ENCODE results near the gene RIMS3. TPM values are rescaled to one million over a fixed set of nuclear protein-coding genes. Genes with fewer than 3 reads are reported as not detected.
"Not testable (repeated sequence)": the region's sequence is repeated elsewhere in the genome, so short reads cannot be mapped to it uniquely, and the experiment has no call there.

The RIMS3 gene
- total and polyA plus RNA-seq, 4 donors, result 4.9 to 18.3 (median 11.5) TPM

DNA sequence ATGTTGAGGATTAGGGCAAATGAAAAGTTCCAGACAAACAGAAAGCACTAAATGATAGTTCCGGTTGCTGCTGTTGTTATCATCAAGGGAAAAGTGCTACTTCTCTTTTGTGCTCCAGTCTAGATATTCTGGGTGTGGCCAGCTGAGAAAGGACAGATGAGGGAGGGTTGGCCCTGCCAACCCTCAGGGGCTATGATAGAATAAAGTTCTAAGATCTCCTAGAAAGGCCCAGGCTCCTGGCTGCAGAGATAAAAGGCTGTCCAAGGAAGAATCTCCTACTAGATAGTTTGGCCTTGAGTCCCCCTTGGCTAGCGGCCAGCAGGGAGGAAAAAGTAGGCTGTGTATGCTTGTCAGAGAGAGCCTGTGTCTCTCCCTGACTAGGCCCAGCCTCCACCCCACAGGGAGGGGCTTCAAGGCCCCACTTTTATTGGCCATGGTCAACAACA is 31.5 kb downstream of the RIMS3 start:
- no peak for DNase-seq
- intact Hi-C loops (cut with DNase I), result no loop called here
- Histone ChIP-seq H3K36me3 (ENCODE audit: control insufficient read depth in 1 of 2, insufficient read depth in 2 of 2, low read length in 1 of 2) (no peaks in the 10 kb centered on the region), H3K27ac (ENCODE audit: low read depth in 1 of 2, low read length in 2 of 2) (no peak overlapping the region), H3K27me3 (ENCODE audit: control insufficient read depth in 1 of 2, insufficient read depth in 2 of 2, low read length in 1 of 2) (no peaks in the 10 kb centered on the region), H3K4me1 (ENCODE audit: control insufficient read depth in 1 of 2, insufficient read depth in 2 of 2, low read length in 2 of 2) (no peaks in the 10 kb centered on the region), H3K4me3 (ENCODE audit: low read length in 2 of 2) (no peak overlapping the region), H3K9me3 (ENCODE audit: control insufficient read depth, low read length) (no peaks in the 10 kb centered on the region)
- 89 to 90% methylated on average over 2 of the region's 2 CpGs for WGBS, 2 donors
- no peak for ATAC-seq (ENCODE audit: low FRiP score)

DNA sequence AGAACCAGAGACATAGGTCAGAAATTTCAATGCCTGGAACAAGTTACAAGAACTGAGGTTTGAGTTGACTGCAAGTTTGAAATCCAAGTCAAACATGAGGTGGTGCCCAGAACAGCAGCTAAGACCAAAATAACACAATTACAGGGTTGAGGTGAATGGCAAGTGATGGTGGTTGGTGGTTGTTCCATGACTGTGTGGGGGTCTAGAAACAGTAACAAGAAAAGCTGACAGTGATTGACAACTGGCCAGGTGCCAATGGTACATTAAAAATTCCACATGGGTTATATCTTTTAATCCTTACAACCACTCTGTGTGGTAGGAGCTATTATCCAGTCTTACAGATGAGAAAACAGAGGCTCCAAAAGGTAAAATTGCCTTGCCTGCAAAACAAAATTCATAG is 32.0 kb downstream of the RIMS3 start:
- Histone ChIP-seq H3K4me1 (ENCODE audit: control insufficient read depth in 1 of 2, insufficient read depth in 2 of 2, low read length in 2 of 2) (no peaks in the 10 kb centered on the region), H3K36me3 (ENCODE audit: control insufficient read depth in 1 of 2, insufficient read depth in 2 of 2, low read length in 1 of 2) (peaks cover 0 to 2% of the 10 kb centered on the region in 2 donors), H3K9me3 (ENCODE audit: control insufficient read depth, low read length) (no peaks in the 10 kb centered on the region), H3K27ac (ENCODE audit: low read depth in 1 of 2, low read length in 2 of 2) (no peak overlapping the region), H3K4me3 (ENCODE audit: low read length in 2 of 2) (no peak overlapping the region), H3K27me3 (ENCODE audit: control insufficient read depth in 1 of 2, insufficient read depth in 2 of 2, low read length in 1 of 2) (no peaks in the 10 kb centered on the region)
- ATAC-seq (ENCODE audit: low FRiP score), result no peak
- intact Hi-C loops (cut with DNase I), result no loop called here
- no peak for DNase-seq

DNA sequence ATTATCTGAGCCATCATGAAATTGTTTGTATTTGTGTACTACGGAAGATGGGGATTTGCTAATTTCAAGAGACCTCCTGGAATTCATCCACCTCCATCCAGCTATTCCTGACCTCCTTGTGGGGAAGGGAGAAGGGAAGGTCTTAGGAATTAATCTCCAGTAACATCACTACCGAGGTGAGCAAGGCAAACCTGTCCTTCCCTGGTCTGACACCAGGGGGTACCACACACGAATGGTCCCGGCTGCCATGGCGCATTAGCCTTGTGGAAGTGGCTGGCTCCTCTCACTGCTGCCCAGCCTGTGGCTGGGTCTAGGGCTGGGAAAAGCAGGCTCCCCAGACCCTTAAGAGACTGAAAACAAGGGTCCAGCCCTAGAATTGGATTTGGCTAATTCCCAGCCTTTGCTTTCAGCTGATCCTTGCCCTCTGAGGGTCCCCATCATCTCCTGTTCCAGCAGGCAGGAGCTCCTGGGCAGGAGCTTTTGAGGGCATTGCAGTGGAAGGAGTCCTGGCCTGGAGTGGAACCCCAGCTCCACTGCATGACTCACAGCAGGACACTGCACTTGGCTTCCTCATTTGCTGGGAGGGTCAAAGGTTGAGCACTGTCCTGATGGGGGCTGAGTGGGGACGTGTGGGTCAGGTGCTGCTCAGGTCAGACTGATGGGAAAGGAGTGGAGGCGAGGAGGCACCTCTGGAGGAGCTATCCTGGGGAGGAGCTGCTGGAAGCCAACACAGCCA is 34.8 kb downstream of the RIMS3 start:
- DNase-seq (no peak), ATAC-seq (ENCODE audit: low FRiP score) (no peak)
- WGBS, 2 donors, result 85 to 90% methylated on average over 7 of the region's 7 CpGs
- Histone ChIP-seq H3K4me3 (ENCODE audit: low read length in 2 of 2) (no peak overlapping the region), H3K9me3 (ENCODE audit: control insufficient read depth, low read length) (no peaks in the 10 kb centered on the region), H3K27me3 (ENCODE audit: control insufficient read depth in 1 of 2, insufficient read depth in 2 of 2, low read length in 1 of 2) (no peaks in the 10 kb centered on the region), H3K4me1 (ENCODE audit: control insufficient read depth in 1 of 2, insufficient read depth in 2 of 2, low read length in 2 of 2) (no peaks in the 10 kb centered on the region), H3K27ac (ENCODE audit: low read depth in 1 of 2, low read length in 2 of 2) (no peak overlapping the region), H3K36me3 (ENCODE audit: control insufficient read depth in 1 of 2, insufficient read depth in 2 of 2, low read length in 1 of 2) (peaks cover 0 to 4% of the 10 kb centered on the region in 2 donors)
- intact Hi-C loops (cut with DNase I), result no loop called here

DNA sequence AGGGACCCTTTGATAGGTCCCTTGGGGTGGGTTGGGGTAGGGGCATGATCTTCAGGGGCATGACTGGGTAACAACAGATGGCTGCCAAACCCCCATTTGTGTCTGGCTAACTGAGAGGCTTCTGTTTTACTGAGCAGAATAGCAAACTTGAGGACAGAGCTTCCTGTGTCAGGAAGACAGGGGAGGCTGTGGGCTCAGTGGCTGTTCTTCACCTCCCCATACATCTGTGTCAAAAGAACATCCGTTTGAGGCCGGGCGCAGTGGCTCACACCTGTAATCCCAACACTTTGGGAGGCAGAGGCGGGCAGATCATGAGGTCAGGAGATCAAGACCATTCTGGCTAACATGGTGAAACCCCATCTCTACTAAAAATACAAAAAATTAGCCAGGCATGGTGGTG is 35.9 kb downstream of the RIMS3 start:
- H3K27ac ChIP-seq (ENCODE audit: low read depth in 1 of 2, low read length in 2 of 2); H3K36me3 ChIP-seq (ENCODE audit: control insufficient read depth in 1 of 2, insufficient read depth in 2 of 2, low read length in 1 of 2); H3K27me3 ChIP-seq (ENCODE audit: control insufficient read depth in 1 of 2, insufficient read depth in 2 of 2, low read length in 1 of 2); intact Hi-C loops (cut with DNase I); DNase-seq; ATAC-seq (ENCODE audit: low FRiP score); H3K4me3 ChIP-seq (ENCODE audit: low read length in 2 of 2); H3K9me3 ChIP-seq (ENCODE audit: control insufficient read depth, low read length); H3K4me1 ChIP-seq (ENCODE audit: control insufficient read depth in 1 of 2, insufficient read depth in 2 of 2, low read length in 2 of 2): not testable (repeated sequence)
- WGBS, 2 donors, result 92 to 98% methylated on average over 4 of the region's 4 CpGs

DNA sequence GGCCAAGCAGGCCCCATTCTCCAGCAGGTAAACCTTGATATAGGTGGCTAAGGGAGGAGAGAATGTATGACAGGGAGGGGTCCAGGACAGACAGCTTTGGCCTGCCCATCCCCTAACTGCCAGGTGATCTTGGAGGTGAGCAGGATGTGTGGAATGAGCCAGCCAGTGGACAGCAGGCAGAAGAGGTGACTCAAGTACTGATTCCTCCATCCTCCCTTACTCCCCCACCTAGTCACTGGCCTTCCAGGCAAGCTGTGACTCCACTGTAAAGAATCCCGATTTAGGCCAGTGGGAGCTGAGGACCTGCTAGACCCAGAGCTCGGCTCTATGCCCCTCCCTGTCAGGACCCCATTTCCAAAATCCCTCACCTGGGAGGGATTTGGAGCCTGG is 36.6 kb downstream of the RIMS3 start:
- Histone ChIP-seq H3K4me3 (ENCODE audit: low read length in 2 of 2) (no peak overlapping the region), H3K36me3 (ENCODE audit: control insufficient read depth in 1 of 2, insufficient read depth in 2 of 2, low read length in 1 of 2) (peaks cover 0 to 4% of the 10 kb centered on the region in 2 donors), H3K4me1 (ENCODE audit: control insufficient read depth in 1 of 2, insufficient read depth in 2 of 2, low read length in 2 of 2) (no peaks in the 10 kb centered on the region), H3K27ac (ENCODE audit: low read depth in 1 of 2, low read length in 2 of 2) (no peak overlapping the region), H3K27me3 (ENCODE audit: control insufficient read depth in 1 of 2, insufficient read depth in 2 of 2, low read length in 1 of 2) (no peaks in the 10 kb centered on the region), H3K9me3 (ENCODE audit: control insufficient read depth, low read length) (no peaks in the 10 kb centered on the region)
- DNase-seq, result no peak
- intact Hi-C loops (cut with DNase I), result no loop called here
- ATAC-seq (ENCODE audit: low FRiP score), result no peak
- 90 to 97% methylated on average over 2 of the region's 2 CpGs for WGBS, 2 donors

DNA sequence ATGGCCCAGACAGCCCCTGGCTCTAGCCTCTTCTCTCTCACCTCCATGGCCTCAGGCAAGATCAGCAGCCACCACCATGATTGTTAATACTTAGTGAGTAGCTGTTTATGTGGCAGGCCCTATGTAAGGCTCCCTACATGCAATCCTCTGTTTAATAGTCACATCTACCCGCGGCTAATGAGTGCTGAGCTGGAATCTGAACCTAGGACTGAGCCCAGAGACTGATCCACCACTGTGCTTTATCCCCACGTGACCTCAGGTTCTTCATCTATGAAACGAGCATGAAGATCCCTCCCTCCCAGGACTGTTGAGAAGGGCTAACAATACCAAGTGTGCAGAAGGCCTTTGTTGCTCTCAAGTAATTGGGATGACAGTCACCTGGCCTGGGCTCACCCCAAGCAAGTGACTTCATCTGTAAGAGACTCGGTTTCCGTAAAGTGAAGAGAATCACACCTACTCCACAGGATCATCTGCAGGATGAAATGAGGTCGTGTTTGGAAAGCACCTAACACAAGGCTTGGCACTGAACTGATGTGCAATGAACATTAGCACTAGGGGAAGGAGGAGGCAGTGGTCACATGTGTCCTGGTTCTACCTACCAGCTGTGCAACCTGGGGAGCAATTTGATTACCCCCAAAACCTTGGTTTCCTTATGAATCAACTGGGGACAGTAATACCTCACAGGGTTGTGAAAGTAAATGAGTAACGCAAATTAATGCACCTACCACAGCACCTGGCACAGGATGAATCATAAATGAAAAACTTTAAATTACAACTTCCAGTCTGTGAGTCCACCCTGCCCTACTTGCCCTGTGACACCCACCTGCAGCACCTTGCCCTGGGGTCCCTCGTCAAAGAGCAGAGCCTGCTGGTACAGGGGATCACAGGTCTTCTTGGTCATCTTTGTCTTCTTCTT is 37.2 kb downstream of the RIMS3 start:
- no peaks in the 10 kb centered on the region for H3K27me3 ChIP-seq (ENCODE audit: control insufficient read depth in 1 of 2, insufficient read depth in 2 of 2, low read length in 1 of 2)
- intact Hi-C loops (cut with DNase I), result no loop called here
- DNase-seq (no peak), ATAC-seq (ENCODE audit: low FRiP score) (no peak)
- H3K27ac ChIP-seq (ENCODE audit: low read depth in 1 of 2, low read length in 2 of 2), result no peak overlapping the region
- H3K36me3 ChIP-seq (ENCODE audit: control insufficient read depth in 1 of 2, insufficient read depth in 2 of 2, low read length in 1 of 2), result peaks cover 0 to 4% of the 10 kb centered on the region in 2 donors
- H3K9me3 ChIP-seq (ENCODE audit: control insufficient read depth, low read length), result no peaks in the 10 kb centered on the region
- no peak overlapping the region for H3K4me3 ChIP-seq (ENCODE audit: low read length in 2 of 2)
- 83 to 86% methylated on average over 9 of the region's 9 CpGs for WGBS, 2 donors
- no peaks in the 10 kb centered on the region for H3K4me1 ChIP-seq (ENCODE audit: control insufficient read depth in 1 of 2, insufficient read depth in 2 of 2, low read length in 2 of 2)

DNA sequence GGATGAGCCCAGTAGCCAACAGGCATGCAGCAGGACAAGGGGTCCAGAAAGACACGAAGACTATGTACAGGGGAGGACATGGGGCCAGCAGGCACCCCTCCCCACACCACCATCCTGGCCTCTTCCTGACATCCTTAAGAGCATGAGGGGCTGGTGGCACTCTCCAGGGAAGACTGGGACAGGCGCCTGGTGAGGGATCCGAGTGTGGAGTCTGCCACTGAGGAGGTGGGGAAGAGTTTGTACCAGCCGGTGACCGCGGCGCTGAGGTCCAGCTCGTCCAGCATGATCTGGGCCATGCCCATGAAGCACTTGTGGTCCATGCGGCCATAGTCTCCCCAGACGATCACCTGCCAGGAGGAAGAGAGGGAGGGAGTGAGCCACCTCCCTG is 39.1 kb downstream of the RIMS3 start:
- Histone ChIP-seq H3K27ac (ENCODE audit: low read depth in 1 of 2, low read length in 2 of 2) (no peak overlapping the region), H3K36me3 (ENCODE audit: control insufficient read depth in 1 of 2, insufficient read depth in 2 of 2, low read length in 1 of 2) (peaks cover 0 to 4% of the 10 kb centered on the region in 2 donors), H3K27me3 (ENCODE audit: control insufficient read depth in 1 of 2, insufficient read depth in 2 of 2, low read length in 1 of 2) (no peaks in the 10 kb centered on the region), H3K9me3 (ENCODE audit: control insufficient read depth, low read length) (no peaks in the 10 kb centered on the region), H3K4me1 (ENCODE audit: control insufficient read depth in 1 of 2, insufficient read depth in 2 of 2, low read length in 2 of 2) (no peaks in the 10 kb centered on the region), H3K4me3 (ENCODE audit: low read length in 2 of 2) (no peak overlapping the region)
- 93 to 95% methylated on average over 10 of the region's 10 CpGs for WGBS, 2 donors
- ATAC-seq (ENCODE audit: low FRiP score) (no peak), DNase-seq (no peak)
- intact Hi-C loops (cut with DNase I), result no loop called here

- Histone ChIP-seq H3K27ac (ENCODE audit: low read depth in 1 of 2, low read length in 2 of 2) (no peak overlapping the region), H3K4me3 (ENCODE audit: low read length in 2 of 2) (no peak overlapping the region), H3K4me1 (ENCODE audit: control insufficient read depth in 1 of 2, insufficient read depth in 2 of 2, low read length in 2 of 2) (no peaks in the 10 kb centered on the region), H3K9me3 (ENCODE audit: control insufficient read depth, low read length) (no peaks in the 10 kb centered on the region), H3K36me3 (ENCODE audit: control insufficient read depth in 1 of 2, insufficient read depth in 2 of 2, low read length in 1 of 2) (peaks cover 0 to 4% of the 10 kb centered on the region in 2 donors), H3K27me3 (ENCODE audit: control insufficient read depth in 1 of 2, insufficient read depth in 2 of 2, low read length in 1 of 2) (no peaks in the 10 kb centered on the region)
- DNase-seq (no peak), ATAC-seq (ENCODE audit: low FRiP score) (no peak)
- WGBS, 2 donors, result 57 to 60% methylated on average over 18 of the region's 18 CpGs
- intact Hi-C loops (cut with DNase I), result no loop called here
Measured at GRCh38 chr1:40625476-40626382, 39.8 kb downstream of the RIMS3 start.

Measured in aorta (tissue), 5 donors.